ENCODE data around the gene AUTS2.
"Not testable (repeated sequence)": the region's sequence is repeated elsewhere in the genome, so short reads cannot be mapped to it uniquely, and the experiment has no call there.

The AUTS2 gene

GRCh38 chr7:70343519-70343918 is 745.2 kb downstream of the AUTS2 start:
- no peak for DNase-seq

DNA sequence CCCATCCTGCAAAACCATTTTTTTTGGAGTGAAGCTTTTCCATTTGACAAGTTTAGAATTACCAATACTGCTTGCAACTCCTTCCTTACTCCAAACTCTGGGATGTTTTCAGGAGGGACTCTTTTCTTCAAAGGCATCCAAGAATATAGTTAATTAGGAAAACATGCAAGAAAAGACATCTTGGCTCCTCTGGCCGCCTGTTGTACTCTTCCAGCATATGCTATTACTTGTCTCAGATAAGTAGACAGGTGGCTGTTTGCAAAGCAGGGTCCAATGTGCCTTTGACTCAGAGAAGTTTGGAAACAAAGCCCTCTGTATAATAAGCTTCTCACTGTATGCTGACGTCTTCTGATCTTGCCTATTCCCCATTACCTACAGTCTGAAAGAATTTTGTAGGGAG is 746.5 kb downstream of the AUTS2 start:
- DNase-seq = no peak

GRCh38 chr7:70346844-70347462 is 748.7 kb downstream of the AUTS2 start:
- no peak for DNase-seq

DNA sequence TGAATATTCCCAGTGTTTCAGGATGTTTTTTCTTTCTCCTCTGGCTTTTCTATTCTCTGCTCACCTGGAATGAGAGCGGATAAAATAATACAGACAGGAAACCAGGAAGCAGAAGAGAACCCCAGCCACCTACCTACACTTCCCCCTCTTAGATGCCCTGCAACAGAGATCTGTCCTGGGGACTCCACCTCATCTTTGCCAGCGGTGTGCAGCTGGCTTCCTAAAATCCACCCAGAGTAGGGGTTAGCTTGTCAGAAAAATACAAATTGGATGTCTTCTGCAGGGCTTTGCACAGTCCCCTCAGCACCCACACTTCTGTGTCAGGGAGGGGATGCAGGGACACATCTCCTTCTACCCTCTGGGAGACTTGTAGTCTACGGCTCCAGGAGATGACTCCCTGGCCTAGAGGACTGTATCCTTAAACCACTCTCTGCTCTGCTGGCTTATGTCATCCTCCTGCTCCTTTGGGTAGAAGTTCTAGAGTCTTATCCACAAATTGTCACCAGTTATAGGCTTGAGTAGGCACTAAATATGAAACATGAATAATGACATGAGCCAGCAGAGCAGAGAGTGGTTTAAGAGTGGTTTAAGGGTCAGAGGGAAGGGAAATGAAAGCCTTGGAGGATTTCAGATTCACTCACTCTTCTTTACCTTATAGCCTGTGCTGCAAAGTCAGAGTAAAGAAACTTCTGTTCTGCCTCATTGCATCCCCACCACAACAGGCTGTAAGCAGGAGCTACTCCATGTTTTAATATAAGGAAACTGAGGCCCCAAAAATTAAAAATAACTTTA is 749.4 kb downstream of the AUTS2 start:
- no peak for DNase-seq

- no peak for DNase-seq
These were observed 750.8 kb downstream of the AUTS2 start for GRCh38 chr7:70349031-70349430.

DNA sequence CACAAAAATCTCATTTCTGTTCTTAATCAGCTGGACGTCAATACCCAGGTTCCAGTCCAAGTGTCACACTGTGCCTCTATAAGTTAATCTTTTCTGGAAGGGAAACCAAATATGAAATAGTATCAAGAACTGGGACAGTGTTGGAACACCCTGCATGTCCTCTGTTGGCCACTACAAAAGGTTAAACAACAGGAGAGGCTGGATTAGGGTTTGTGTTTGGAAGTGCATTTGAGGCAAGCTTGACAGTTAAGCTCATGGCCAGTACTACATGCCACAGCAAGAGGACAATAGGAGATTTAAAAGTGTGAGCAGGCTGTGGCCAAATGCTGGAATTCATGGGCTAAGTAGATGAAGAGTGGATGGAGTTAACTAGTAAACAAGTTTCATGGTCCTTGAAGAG is 751.5 kb downstream of the AUTS2 start:
- DNase-seq = no peak

DNA sequence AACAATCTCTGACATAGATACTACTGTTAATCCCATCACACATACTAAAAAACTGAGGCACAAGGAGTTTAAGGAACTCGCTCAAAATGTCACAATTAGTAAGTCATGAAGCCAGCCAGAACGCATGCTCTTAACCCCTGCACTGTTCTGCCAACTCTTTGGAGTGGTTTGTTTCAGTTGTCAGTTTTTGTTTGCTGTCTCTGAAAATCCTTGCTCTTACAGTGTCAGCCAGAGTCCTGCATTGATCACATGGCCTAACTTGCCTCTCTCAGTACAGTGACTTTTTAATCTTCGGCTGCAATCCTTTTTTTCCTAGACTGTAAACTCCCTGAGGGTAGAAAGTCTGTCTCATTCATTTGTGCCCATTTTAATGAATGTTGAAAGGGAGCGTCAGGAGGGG is 753.8 kb downstream of the AUTS2 start:
- no peak for DNase-seq

- DNase-seq = no peak
These were observed 754.6 kb downstream of the AUTS2 start for GRCh38 chr7:70352906-70353305.

DNA sequence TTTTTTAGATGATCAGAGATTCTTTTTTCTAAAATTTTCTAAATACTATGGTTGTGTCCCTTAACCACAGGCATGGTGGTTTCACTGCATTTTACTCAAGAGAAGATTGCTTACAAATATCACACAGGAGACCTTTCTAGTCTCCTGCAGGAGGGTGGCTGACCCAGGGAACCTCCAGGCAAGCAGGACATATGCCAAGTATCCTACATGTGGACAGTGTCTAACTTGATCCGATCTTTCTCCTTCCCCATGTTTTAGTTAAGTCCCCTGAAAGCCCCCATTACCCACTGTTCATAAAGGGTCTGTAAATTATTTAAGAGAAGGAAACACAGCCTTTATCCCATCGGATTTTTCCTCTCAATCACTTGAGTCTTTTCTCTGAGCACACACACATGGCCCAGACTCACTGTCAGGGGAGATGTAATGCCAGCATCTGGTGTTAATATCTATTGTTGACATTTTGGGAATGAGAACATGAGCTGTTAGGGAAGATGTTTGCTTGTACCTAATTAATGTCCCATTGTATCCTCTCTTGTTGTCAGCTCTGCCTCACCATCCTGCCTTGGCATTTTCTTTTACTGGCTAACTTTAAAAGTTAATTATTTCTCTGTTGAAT is 755.2 kb downstream of the AUTS2 start:
- DNase-seq = no peak

DNA sequence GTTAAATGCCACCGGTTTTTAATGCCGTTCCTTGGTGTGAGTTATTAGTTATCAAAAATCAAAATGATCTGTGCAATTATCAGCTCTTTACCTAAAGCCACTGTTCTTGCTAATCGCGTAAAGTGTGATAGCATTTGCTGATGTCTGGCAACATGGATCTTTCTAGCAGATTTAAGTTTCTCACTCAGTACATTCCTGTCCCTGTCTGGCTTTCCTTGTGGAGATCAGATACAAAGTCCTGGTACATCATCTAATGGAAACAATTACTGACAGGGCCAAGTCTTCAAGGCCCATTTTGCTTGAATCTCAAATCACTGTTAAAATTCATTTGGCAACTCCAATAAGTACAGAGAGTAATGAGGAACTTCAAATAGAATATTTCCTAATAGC is 755.7 kb downstream of the AUTS2 start:
- no peak for DNase-seq

DNA sequence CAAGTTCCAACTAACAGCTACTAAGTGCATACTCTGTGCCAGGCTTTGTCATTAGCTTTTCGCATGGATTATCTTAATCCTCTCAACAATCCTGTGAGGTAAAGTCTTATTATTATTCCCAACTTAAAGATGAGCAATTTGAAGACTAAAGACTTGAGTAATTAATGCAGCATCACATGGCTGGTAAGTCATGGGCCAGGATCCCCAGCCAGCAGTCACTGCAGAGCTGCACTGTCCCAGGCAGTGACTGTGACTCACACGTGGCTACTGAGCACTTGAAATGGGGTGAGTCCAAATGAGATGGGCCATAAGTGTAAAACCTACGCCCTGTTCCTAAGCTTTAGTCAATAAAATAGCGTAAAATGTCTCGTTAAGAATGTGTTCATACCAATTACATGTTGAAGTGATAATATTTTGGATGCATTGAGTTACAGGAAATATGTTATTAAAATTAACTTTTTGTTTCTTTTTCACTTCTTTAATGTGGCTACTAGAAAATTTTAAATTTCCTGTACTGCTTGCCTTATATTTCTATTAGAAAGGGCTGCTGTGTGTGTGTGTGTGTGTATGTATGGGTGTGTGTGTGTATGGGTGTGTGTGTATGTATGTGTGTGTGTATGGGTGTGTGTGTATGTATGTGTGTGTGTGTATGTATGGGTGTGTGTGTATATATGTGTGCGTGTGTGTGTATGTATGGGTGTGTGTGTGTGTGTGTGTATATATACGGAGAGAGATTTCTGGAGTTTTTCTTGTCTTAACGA is 756.3 kb downstream of the AUTS2 start:
- DNase-seq = no peak

- DNase-seq = no peak
These were observed 757.1 kb downstream of the AUTS2 start for GRCh38 chr7:70355198-70356020.

- DNase-seq = no peak
These were observed 758.0 kb downstream of the AUTS2 start for GRCh38 chr7:70356085-70356786.

GRCh38 chr7:70356787-70357328 is 758.6 kb downstream of the AUTS2 start:
- DNase-seq = no peak

GRCh38 chr7:70360557-70360956 is 762.3 kb downstream of the AUTS2 start:
- no peak for DNase-seq

DNA sequence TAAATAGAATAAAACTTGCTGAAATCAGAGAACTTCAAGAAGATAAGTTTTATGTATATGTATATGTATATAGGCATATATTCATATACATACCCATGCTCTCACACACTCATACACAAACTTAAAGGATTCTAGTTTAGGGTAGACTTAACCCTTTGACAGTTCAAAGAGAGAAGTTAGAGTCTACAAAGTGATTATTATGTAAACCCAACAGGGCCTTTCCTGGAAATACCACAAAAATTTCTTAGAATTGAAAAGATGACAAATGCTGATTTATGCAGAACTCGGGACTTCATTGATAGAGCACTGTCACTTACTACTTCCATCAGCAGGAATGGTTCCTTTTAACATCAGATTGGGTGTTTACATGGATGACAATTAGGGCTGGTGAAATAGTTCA is 763.5 kb downstream of the AUTS2 start:
- no peak for DNase-seq

- not testable (repeated sequence) for DNase-seq
These were observed 766.1 kb downstream of the AUTS2 start for GRCh38 chr7:70364393-70364792.

DNA sequence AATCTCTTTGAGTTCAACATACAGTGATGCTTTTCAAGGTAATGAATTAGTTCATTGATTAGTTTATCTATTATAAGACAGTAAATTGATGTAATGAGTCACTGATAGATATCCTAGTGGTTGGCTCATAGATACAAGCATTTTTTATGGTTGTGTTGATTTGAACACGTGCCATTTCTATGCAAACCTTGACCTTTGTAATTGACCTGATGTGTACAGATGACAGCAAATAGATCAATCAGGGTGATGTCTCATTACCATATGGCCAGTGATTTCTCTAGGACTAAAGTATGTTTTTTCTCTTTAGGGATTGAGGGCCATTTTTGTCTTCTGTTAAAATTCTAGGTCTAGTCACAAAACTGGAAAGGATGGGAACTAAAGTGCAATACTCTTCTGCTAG is 773.4 kb downstream of the AUTS2 start:
- DNase-seq = no peak

DNA sequence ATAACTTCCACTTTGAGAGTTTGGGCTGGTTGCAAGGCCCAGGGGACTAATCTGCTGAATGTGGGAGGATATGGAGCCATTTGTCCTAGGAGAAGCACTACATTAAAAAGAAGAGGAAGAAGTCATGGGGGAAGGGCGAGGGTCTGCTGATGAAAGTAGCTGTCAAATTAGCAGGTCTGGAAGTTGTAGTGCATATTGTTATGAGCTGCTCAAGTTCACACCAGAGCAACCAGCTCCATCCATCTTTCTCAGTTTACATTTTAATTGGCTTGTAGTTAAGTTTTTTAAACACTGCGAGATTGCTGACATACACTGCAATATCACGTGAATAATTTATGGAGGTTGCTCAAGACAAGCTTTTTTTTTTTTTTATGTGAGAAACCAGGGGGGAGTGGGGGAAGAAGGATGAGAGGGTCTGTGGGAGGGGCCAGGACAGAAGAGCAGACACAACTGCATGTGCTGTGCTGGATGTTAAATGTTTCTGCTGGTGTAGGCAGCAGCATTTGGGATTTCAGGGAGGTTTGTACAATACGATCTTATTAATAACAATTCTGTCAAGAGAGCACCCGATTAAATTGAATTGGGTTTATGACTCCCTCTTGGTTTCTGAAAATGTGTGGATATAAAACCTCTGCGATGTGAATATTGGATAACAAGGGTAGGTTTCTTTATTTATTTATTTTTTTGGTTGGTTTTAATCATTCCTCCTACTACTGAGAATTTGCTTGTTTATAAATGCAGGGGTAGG is 774.7 kb downstream of the AUTS2 start:
- no peak for DNase-seq

DNA sequence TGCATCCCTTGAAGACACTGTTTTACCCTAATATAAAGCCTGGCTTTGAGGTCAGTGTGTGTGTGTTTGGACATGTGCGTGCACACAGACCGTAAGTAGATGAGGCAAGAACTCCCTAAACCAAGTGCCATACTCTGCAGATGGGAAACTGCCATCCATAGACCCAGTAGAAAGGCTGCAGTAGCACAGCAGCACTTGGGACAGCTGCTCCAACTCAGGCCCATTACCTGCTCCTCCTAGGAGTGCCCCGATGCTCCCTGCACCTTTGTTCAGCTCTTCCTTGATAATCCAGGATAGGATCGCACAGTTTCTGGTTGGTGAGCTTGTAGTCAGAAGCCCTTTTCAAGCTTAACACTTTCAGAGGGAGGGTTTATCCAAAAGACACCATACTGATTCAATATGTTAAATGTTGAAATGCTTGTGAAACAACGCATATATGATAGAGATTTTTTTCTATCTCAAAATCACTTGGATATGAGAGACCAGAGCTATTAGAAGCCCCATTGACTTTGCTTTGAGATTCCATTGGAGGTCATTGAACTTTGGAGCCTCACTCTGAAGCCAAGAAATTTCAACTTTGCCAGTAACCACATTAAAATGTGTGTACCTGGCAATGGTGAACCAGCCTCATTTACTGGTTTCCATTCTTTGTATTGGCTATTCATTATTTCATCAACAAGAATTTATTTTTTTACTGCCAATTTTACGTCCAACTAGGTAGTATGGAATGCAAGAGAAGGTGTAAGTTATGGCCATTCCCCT is 776.7 kb downstream of the AUTS2 start:
- DNase-seq = no peak

All from SIG-M5 (cell line).